GM15510 (cell line): ENCODE data around the gene BLM.

Source experiments
- POLR2A ChIP-seq: IDR thresholded peaks from 3 replicates; pipeline ENCODE4 v1.6.1; 2011; ENCODE audit warnings: borderline replicate concordance; ENCODE audit not compliant: insufficient read length; ENCODE audit errors: extremely low read depth

Gene BLM

DNA sequence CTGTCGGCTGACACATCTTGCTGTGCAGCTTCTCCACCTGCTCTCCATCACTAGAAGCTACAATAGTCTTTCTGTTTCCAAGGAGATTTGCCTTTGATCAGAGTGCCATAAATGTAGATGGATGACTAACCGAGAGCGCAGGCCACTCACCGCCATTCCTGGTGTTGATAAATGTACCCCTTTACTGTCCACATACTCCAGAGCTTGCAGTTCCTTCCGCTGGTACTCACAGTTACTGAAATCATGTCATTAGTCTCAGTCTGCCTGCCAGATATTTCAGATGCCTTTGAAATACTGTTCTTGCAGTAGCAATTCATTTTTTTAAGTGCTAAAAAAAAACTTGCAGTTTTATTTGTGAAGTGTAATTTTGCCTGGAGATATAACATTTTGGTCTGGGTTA, 72.3 kb downstream of the BLM start:
- TF ChIP-seq POLR2A, result no peak

GRCh38 chr15:90790057-90790456, 72.9 kb downstream of the BLM start:
- TF ChIP-seq POLR2A, result no peak

- no peak for TF ChIP-seq POLR2A
Observed at GRCh38 chr15:90790561-90790960, 73.4 kb downstream of the BLM start.

DNA sequence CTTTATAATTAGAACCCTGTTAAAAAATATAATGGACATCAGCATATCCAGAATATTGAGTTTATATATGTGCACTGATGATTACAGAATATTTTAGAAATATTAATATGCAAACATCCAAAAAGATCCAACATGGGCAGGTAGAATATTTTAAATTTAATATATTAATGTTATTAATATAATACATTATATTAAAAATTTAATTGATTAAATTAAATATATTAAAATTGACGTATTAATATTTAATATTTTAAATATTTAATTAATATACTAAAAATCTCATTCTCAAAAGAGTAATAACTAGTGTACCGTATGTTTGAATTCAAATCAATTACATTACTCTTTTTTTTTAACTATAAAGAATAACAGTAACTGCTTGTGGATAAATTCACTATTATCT, 77.4 kb downstream of the BLM start:
- TF ChIP-seq POLR2A, result no peak

GRCh38 chr15:90799639-90800170, 82.6 kb downstream of the BLM start:
- no peak for TF ChIP-seq POLR2A

GRCh38 chr15:90801803-90802202, 84.7 kb downstream of the BLM start:
- TF ChIP-seq POLR2A, result no peak

GRCh38 chr15:90807074-90807785, 90.1 kb downstream of the BLM start:
- TF ChIP-seq POLR2A, result no peak

GRCh38 chr15:90807786-90808086, 90.6 kb downstream of the BLM start:
- no peak for TF ChIP-seq POLR2A

DNA sequence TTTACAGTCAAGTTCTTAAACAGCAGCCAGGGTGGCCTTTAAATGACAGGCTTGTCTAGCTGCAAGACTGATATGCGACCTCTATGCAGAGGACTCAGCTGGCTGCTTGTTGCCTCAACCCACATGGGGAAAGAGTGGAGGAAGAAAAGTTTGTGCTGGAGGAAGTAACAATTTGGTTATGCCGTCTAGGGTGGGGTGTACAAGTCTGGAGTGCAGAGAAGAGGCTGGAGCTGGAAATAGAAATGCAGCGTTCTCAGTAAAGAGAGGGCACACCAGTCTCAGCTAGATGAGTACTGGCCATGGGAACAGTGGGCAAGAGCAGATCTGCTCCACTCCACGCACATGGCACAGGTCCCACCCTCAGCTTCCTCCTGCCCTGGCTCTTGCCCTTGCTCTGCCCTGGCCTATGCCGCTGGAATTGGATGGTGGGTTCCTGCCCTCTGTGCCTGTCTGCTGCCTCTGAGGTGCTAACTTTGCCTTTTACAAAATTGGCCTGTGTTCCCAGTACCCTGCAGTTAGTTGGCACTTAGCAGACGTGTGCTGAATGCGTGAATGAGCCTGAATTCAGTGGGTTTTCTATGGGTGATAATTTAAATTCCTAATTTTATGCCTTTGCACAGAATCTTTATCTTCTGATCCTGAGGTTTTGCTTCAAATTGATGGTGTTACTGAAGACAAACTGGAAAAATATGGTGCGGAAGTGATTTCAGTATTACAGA, 91.5 kb downstream of the BLM start:
- no peak for TF ChIP-seq POLR2A

GRCh38 chr15:90809536-90809935, 92.4 kb downstream of the BLM start:
- TF ChIP-seq POLR2A, result no peak

GRCh38 chr15:90810354-90810753, 93.2 kb downstream of the BLM start:
- TF ChIP-seq POLR2A, result no peak

DNA sequence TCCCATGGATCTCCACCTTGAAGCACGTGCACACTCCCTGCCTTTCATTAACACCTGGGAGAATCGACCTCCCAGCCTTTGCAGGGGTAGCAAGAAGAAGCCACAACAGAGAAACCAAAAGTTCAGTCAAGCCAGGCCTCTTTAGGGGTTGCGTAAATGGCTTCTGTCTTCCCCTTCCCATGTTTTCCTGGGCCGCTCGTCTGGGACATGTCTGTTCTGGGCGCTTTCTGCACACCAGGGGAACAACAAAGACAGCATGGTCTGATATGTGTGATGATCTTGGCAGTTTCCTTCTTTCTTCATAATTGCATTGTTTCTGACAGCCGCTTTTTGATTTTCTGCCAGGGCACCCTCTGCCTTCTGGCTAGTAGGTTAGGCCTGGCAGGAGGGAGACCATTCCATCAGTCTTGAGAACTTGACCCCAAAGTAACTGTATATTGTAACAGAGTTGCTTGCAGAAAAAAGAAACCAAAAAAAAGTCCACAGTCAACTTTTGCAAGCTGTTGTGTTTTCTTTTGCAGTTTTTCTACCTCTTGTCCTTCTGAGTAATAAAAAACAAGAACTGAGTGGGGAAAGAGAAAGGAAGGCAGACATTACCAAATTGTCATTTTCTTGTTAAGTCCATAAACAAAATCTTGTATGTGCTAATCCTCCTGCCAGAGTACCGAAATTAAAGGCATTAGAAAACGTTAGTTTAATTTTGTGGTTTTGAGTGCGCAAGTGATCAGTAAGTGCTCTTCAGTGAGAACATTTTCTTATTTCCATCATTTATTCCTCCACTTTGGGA, 95.2 kb downstream of the BLM start:
- TF ChIP-seq POLR2A, result no peak

GRCh38 chr15:90812958-90813265, 95.8 kb downstream of the BLM start:
- no peak for TF ChIP-seq POLR2A

DNA sequence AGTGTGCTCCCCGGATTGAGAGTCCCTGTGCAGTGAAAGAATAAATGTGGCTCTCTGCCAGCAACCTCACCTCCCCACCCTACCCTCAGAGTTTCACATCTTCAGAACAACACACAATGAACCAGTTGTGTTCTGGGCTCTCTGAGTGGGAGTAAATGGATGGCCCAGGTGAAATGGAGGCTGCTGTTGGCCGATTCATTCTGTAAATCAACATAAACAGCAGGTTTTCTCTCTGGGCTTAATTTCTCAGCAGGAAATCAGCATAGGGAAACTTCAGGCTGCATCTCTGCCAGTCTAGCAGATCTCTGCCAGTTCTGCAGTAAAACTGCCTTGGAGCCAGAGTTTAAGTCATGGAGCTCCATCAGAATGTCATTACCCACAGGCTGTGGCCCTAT, 96.6 kb downstream of the BLM start:
- no peak for TF ChIP-seq POLR2A

DNA sequence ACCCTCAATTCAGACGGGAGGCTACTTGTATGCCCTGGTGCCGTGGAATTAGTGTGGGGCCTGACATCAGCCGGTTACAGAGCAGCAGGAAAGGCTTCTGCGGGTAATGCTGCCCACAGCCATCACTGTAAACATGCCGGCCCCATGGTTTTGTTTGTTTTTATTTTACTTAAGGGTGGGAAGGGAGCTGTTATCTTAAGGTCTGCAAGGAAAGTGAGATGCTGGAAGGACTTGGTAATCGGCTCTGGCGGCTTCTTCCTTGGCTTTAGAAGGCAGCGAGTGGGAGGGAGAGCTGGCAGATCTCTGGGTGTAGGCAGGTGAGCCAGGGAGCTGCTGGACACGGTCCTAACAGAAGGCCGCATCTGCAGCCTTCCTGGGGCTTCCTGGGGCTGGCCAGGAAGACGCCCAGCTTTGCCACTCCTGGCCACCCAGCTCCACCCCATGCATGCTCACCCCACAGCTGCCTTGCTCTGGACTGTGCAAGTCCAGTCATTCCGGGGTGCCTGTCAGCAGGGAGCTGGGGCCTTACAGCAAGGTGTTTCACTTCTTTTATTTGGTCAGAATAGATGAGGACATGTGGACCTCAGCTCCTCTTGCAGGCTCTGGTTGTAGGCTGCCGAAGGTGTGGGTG, 97.2 kb downstream of the BLM start:
- no peak for TF ChIP-seq POLR2A
